Mesendoderm (in vitro differentiated cells): Measurements from ENCODE around the gene ARHGAP6.
"Not testable (repeated sequence)": the region's sequence is repeated elsewhere in the genome, so short reads cannot be mapped to it uniquely, and the experiment has no call there.

ENCODE experiments used
- DNase-seq: peaks from one replicate; pipeline ENCODE4 v3.0.0; 2013
- H2AK5ac ChIP-seq: 2 replicates; pipeline ENCODE4 v1.6.1; 2013; ENCODE audit warnings: low read length, inconsistent platforms
- H2BK120ac ChIP-seq: 2 replicates; pipeline ENCODE4 v1.6.1; 2013; ENCODE audit warnings: low read depth, mild to moderate bottlenecking, low read length, moderate library complexity, mixed read lengths
- H2BK15ac ChIP-seq: replicated peaks from 2 replicates; pipeline ENCODE4 v1.6.1; 2013; ENCODE audit warnings: low read depth, mild to moderate bottlenecking, moderate library complexity
- H2BK5ac ChIP-seq: 2 replicates; pipeline ENCODE4 v1.6.1; 2013; ENCODE audit warnings: low read length, inconsistent platforms
- H3K18ac ChIP-seq: 2 replicates; pipeline ENCODE4 v1.6.1; 2013; ENCODE audit warnings: mild to moderate bottlenecking, low read length, mixed read lengths
- H3K23ac ChIP-seq: one replicate; pipeline ENCODE4 v1.6.1; 2013; ENCODE audit warnings: low read length
- H3K27ac ChIP-seq: 2 replicates; pipeline ENCODE4 v1.5.1; 2013; ENCODE audit warnings: low read depth, mild to moderate bottlenecking, inconsistent platforms, low read length, moderate library complexity
- H3K27me3 ChIP-seq: 2 replicates; pipeline ENCODE4 v1.6.1; 2013; ENCODE audit warnings: low read length, control low read depth, mild to moderate bottlenecking, inconsistent platforms; ENCODE audit not compliant: insufficient read depth, poor library complexity
- H3K36me3 ChIP-seq: 2 replicates; pipeline ENCODE4 v1.6.1; 2013; ENCODE audit warnings: low read length, inconsistent platforms; ENCODE audit not compliant: control insufficient read depth, insufficient read depth
- H3K4ac ChIP-seq: one replicate; pipeline ENCODE4 v1.6.1; 2013; ENCODE audit warnings: low read depth, mild to moderate bottlenecking, low read length, moderate library complexity
- H3K4me1 ChIP-seq: 2 replicates; pipeline ENCODE4 v1.6.1; 2013; ENCODE audit warnings: low read depth, low read length, inconsistent platforms; ENCODE audit not compliant: control insufficient read depth
- H3K4me2 ChIP-seq: 2 replicates; pipeline ENCODE4 v1.6.1; 2013; ENCODE audit warnings: low read length
- H3K4me3 ChIP-seq: 2 replicates; pipeline ENCODE4 v1.5.1; 2013; ENCODE audit warnings: mild to moderate bottlenecking, low read length
- H3K56ac ChIP-seq: one replicate; pipeline ENCODE4 v1.6.1; 2013; ENCODE audit warnings: low read length
- H3K79me1 ChIP-seq: 2 replicates; pipeline ENCODE4 v1.6.1; 2013; ENCODE audit warnings: low read length, inconsistent platforms
- H3K79me2 ChIP-seq: 2 replicates; pipeline ENCODE4 v1.6.1; 2013; ENCODE audit warnings: mild to moderate bottlenecking, low read length; ENCODE audit not compliant: control insufficient read depth, insufficient read depth
- H3K9ac ChIP-seq: 2 replicates; pipeline ENCODE4 v1.6.1; 2013; ENCODE audit warnings: low read length, inconsistent platforms
- H4K5ac ChIP-seq: one replicate; pipeline ENCODE4 v1.6.1; 2013; ENCODE audit warnings: low read length
- H4K8ac ChIP-seq: one replicate; pipeline ENCODE4 v1.6.1; 2013; ENCODE audit warnings: low read depth, mild to moderate bottlenecking, control low read depth, low read length, moderate library complexity
- WGBS: extraction: QIAGEN DNeasy Blood & Tissue Kit; methylation state at CpG from one replicate; pipeline ENCODE4 v1.1.7; 2013; ENCODE audit warnings: low lambda C conversion rate, missing lambda C conversion rate; ENCODE audit not compliant: insufficient coverage; ENCODE audit errors: extremely low coverage; 5-methylcytosine and 5-hydroxymethylcytosine counted together

Gene ARHGAP6

DNA sequence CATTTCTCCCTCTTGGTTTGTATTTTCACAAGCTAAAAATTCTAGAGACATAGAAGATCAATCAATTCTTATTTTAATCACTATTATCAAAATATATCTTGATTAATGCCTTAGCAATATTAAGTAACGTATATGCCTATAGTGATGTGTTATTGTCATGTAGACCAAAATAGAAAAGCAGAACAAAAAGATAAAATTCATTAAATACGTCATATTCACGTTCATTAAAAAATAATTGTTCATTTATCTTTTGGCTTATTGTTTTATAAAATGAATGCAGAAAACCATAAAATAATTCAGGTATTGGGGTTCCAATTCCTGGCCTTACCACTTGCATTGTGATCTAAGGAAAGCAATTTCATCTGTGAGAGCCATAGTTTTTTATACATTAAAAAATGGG lies 300.3 kb downstream of the ARHGAP6 start:
- Histone ChIP-seq H3K36me3 (no peaks in the 10 kb centered on the region), H3K4me2 (no peak overlapping the region), H3K23ac (no peak overlapping the region), H2BK5ac (no peak overlapping the region), H4K8ac (no peak overlapping the region), H3K9ac (no peak overlapping the region), H2BK15ac (no peak overlapping the region), H2BK120ac (no peak overlapping the region), H3K18ac (no peak overlapping the region), H3K27ac (no peak overlapping the region), H3K79me2 (no peaks in the 10 kb centered on the region), H3K56ac (no peak overlapping the region), H4K5ac (no peak overlapping the region), H3K27me3 (no peaks in the 10 kb centered on the region), H2AK5ac (no peak overlapping the region), H3K4me1 (no peaks in the 10 kb centered on the region), H3K4ac (no peak overlapping the region), H3K79me1 (no peaks in the 10 kb centered on the region), H3K4me3 (no peak overlapping the region)
- DNase-seq, result no peak
- WGBS, result no CpG with 5 or more reads among the region's 3 CpGs

DNA sequence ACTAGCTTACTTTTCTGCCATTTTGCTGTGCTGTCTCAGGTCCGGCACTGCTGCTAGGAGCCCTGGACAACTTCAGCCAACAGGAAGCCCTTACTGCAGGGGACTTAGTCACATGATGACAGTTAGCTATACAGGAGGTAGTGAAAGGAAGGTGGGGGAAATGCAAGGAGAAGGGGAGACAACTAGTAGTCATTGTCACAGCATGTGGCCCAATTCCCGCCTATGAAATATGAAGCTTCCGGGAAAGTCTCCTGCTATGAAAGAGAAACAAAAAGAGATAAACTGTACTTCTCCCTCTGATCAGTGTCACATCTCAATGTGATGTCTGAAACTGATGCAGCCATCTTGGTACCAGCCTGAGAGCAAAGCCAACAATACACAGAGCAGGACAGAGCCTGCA lies 300.9 kb downstream of the ARHGAP6 start:
- H4K8ac ChIP-seq, result no peak overlapping the region
- H3K27ac ChIP-seq, result no peak overlapping the region
- H3K79me2 ChIP-seq, result no peaks in the 10 kb centered on the region
- H3K4me3 ChIP-seq, result no peak overlapping the region
- no peaks in the 10 kb centered on the region for H3K4me1 ChIP-seq
- no peak overlapping the region for H3K4me2 ChIP-seq
- no peaks in the 10 kb centered on the region for H3K36me3 ChIP-seq
- no peak overlapping the region for H2BK120ac ChIP-seq
- no peak overlapping the region for H4K5ac ChIP-seq
- H3K56ac ChIP-seq, result no peak overlapping the region
- WGBS, result no CpG with 5 or more reads among the region's 3 CpGs
- H3K9ac ChIP-seq, result no peak overlapping the region
- H3K79me1 ChIP-seq, result no peaks in the 10 kb centered on the region
- H2BK5ac ChIP-seq, result no peak overlapping the region
- H2BK15ac ChIP-seq, result no peak overlapping the region
- DNase-seq, result no peak
- no peaks in the 10 kb centered on the region for H3K27me3 ChIP-seq
- no peak overlapping the region for H3K23ac ChIP-seq
- H3K4ac ChIP-seq, result no peak overlapping the region
- H3K18ac ChIP-seq, result no peak overlapping the region
- no peak overlapping the region for H2AK5ac ChIP-seq

DNA sequence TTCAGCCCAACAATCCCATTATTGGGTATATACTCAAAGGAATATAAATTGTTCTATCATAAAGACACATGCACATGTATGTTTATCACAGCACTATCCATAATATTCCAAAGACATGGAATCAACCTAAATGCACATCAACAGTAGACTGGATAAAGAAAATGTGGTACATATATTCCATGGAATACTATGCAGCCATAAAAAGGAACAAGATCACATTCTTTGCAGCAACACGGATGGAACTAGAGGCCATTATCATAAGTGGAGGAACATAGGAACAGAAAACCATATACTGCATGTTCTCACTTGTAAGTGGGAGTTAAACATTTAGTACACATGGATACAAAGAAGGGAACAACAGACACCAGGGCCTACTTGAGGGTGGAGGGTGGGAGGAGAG lies 301.9 kb downstream of the ARHGAP6 start:
- no CpG with 5 or more reads among the region's 1 CpG for WGBS
- not testable (repeated sequence) for H2BK5ac ChIP-seq, H4K5ac ChIP-seq, H3K4me2 ChIP-seq, H3K27me3 ChIP-seq, H3K27ac ChIP-seq, H3K36me3 ChIP-seq, H3K4me3 ChIP-seq, H3K18ac ChIP-seq, H2AK5ac ChIP-seq, H2BK15ac ChIP-seq, H3K79me2 ChIP-seq, H3K4ac ChIP-seq, H3K79me1 ChIP-seq, H4K8ac ChIP-seq, H3K56ac ChIP-seq, H3K4me1 ChIP-seq, H3K23ac ChIP-seq, H2BK120ac ChIP-seq, H3K9ac ChIP-seq, DNase-seq

DNA sequence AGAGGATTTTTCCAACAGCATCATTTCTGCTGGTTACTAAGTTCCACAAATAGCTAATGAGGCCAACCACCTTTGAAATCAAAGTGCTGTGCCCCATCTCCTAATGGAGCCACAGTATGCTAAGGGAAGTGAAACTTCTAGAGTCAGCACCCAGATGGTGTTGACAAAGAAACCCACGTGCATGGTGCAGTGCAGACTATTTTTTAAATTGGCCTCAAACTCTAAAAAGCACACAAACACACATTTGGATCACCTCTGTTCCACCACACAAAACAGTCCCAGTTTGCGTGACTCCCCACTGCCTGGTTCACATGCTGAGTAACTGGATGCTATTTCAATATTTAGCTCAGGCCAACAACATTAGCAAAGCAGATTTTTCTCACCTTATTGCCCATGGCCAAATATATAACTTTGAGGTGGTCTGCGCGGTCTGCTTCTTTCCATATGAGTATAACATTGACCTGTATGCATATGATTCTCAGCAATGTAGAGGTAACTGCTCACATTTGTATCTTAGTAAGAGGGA lies 302.6 kb downstream of the ARHGAP6 start:
- Histone ChIP-seq H4K5ac (no peak overlapping the region), H3K4me1 (no peaks in the 10 kb centered on the region), H4K8ac (no peak overlapping the region), H3K27me3 (no peaks in the 10 kb centered on the region), H3K18ac (no peak overlapping the region), H3K56ac (no peak overlapping the region), H3K9ac (no peak overlapping the region), H3K23ac (no peak overlapping the region), H3K4me3 (no peak overlapping the region), H2BK120ac (no peak overlapping the region), H2BK15ac (no peak overlapping the region), H3K36me3 (no peaks in the 10 kb centered on the region), H2AK5ac (no peak overlapping the region), H3K27ac (no peak overlapping the region), H2BK5ac (no peak overlapping the region), H3K4me2 (no peak overlapping the region), H3K79me1 (no peaks in the 10 kb centered on the region), H3K4ac (no peak overlapping the region), H3K79me2 (no peaks in the 10 kb centered on the region)
- DNase-seq, result no peak
- WGBS, result no CpG with 5 or more reads among the region's 4 CpGs

DNA sequence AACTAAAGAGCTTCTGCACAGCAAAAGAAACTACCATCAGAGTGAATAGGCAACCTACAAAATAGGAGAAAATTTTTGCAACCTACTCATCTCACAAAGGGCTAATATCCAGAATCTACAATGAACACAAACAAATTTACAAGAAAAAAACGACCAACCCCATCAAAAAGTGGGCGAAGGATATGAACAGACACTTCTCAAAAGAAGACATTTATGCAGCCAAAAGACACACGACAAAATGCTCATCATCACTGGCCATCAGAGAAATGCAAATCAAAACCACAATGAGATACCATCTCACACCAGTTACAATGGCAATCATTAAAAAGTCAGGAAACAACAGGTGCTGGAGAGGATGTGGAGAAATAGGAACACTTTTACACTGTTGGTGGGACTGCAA lies 304.1 kb downstream of the ARHGAP6 start:
- not testable (repeated sequence) for H2BK5ac ChIP-seq, DNase-seq, H3K9ac ChIP-seq, H3K4me1 ChIP-seq, H3K4me2 ChIP-seq, H4K5ac ChIP-seq, H3K18ac ChIP-seq, H3K27ac ChIP-seq, H2AK5ac ChIP-seq, H3K56ac ChIP-seq, H3K23ac ChIP-seq, H3K4ac ChIP-seq, H3K79me2 ChIP-seq, H3K79me1 ChIP-seq, H2BK120ac ChIP-seq, H4K8ac ChIP-seq, H3K27me3 ChIP-seq, H3K36me3 ChIP-seq, H2BK15ac ChIP-seq, H3K4me3 ChIP-seq
- no CpG with 5 or more reads among the region's 3 CpGs for WGBS

DNA sequence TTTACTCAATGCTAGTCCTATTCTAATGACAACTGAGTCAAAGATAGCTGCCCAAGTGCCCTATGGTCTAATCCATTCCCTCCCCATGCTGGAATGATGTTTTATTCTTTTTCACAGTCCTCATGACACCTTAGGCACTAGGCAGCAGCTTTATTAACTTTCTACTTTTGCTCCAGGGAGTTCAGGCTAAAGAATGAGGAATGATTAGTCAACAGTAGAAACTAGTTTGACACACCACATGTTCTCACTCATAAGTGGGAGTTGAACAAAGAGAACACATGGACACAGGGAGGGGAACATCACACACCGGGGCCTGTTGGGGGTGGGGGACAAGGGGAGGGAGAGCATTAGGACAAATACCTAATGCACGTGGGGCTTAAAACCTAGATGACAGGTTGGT lies 309.8 kb downstream of the ARHGAP6 start:
- not testable (repeated sequence) for H3K4ac ChIP-seq, H3K79me2 ChIP-seq, H3K27ac ChIP-seq, H2BK15ac ChIP-seq, H2AK5ac ChIP-seq, H2BK120ac ChIP-seq, H3K18ac ChIP-seq, DNase-seq, H3K27me3 ChIP-seq, H4K8ac ChIP-seq, H4K5ac ChIP-seq, H3K36me3 ChIP-seq, H3K23ac ChIP-seq, H3K4me2 ChIP-seq, H3K56ac ChIP-seq, H3K79me1 ChIP-seq, H2BK5ac ChIP-seq, H3K4me3 ChIP-seq, H3K9ac ChIP-seq, H3K4me1 ChIP-seq
- no CpG with 5 or more reads among the region's 2 CpGs for WGBS
